GM21528 (cell line): ENCODE results near the gene CDH22.

Experiments
- ATAC-seq: cut with Tn5 transposase; IDR thresholded peaks from one replicate; pipeline ENCODE4 v1.9.1; 2021; ENCODE audit warnings: mild to moderate bottlenecking, moderate library complexity; ENCODE audit not compliant: unreplicated experiment, low FRiP score

Gene CDH22

GRCh38 chr20:46130534-46130933 lies 177.8 kb downstream of the CDH22 start:
- ATAC-seq = no peak

- no peak for ATAC-seq
Observed at GRCh38 chr20:46129955-46130481, 178.3 kb downstream of the CDH22 start.

GRCh38 chr20:46128310-46129151 lies 179.8 kb downstream of the CDH22 start:
- ATAC-seq = no peak

GRCh38 chr20:46127396-46128010 lies 180.8 kb downstream of the CDH22 start:
- ATAC-seq = no peak

GRCh38 chr20:46126440-46127056 lies 181.8 kb downstream of the CDH22 start:
- no peak for ATAC-seq
